GM23338 (cell line): ENCODE results near the gene PGAM1. TPM values are rescaled to one million over a fixed set of nuclear protein-coding genes. Genes with fewer than 3 reads are reported as not detected.

ENCODE experiments used
- ATAC-seq: fragments of 200-7000 bp; cut with Tn5 transposase; 3 replicates; pipeline ENCODE4 v1.9.1; 2020
- DNase-seq: peaks from one replicate; pipeline ENCODE4 v3.0.0-alpha.2; 2015; ENCODE audit warnings: low spot score
- H2AFZ ChIP-seq: fragments of 200-600 bp; sonication (generic); 2 replicates; pipeline ENCODE4 v1.8.0; 2016; ENCODE audit warnings: antibody characterized with exemption, mild to moderate bottlenecking, moderate library complexity
- H3F3A ChIP-seq: fragments of 200-600 bp; sonication (generic); replicated peaks from 2 replicates; pipeline ENCODE4 v1.8.0; 2017; ENCODE audit warnings: antibody characterized with exemption, mixed run types, low read depth
- H3K27ac ChIP-seq: fragments of 200-600 bp; sonication (generic); 2 replicates; pipeline ENCODE4 v1.6.1; 2016; ENCODE audit warnings: low read depth
- H3K27me3 ChIP-seq: fragments of 200-600 bp; sonication (generic); 2 replicates; pipeline ENCODE4 v1.8.0; 2016; ENCODE audit warnings: mild to moderate bottlenecking, mixed run types, moderate library complexity; ENCODE audit not compliant: insufficient read depth
- H3K36me3 ChIP-seq: fragments of 200-600 bp; sonication (generic); 2 replicates; pipeline ENCODE4 v1.8.0; 2016; ENCODE audit warnings: mild to moderate bottlenecking; ENCODE audit not compliant: insufficient read depth
- H3K4me1 ChIP-seq: fragments of 200-600 bp; sonication (generic); 2 replicates; pipeline ENCODE4 v1.8.0; 2016; ENCODE audit warnings: mild to moderate bottlenecking, moderate library complexity; ENCODE audit not compliant: insufficient read depth
- H3K4me2 ChIP-seq: fragments of 200-600 bp; sonication (generic); 2 replicates; pipeline ENCODE4 v1.7.1; 2017; ENCODE audit warnings: mixed run types
- H3K4me3 ChIP-seq: fragments of 200-600 bp; sonication (generic); 2 replicates; pipeline ENCODE4 v1.6.1; 2016; ENCODE audit warnings: mixed run types
- H3K79me2 ChIP-seq: fragments of 200-600 bp; sonication (generic); replicated peaks from 2 replicates; pipeline ENCODE4 v1.8.0; 2017; ENCODE audit warnings: mild to moderate bottlenecking; ENCODE audit not compliant: insufficient read depth
- H3K9me2 ChIP-seq: fragments of 200-600 bp; sonication (generic); 2 replicates; pipeline ENCODE4 v1.8.0; 2017; ENCODE audit not compliant: insufficient read depth
- H4K20me1 ChIP-seq: fragments of 200-600 bp; sonication (generic); replicated peaks from 2 replicates; pipeline ENCODE4 v1.8.0; 2017; ENCODE audit warnings: mild to moderate bottlenecking; ENCODE audit not compliant: insufficient read depth
- H3K27ac Mint-ChIP-seq: 2 replicates; pipeline ENCODE4 v1.8.0; 2020; ENCODE audit warnings: inconsistent platforms, mild to moderate bottlenecking, moderate library complexity, mixed read lengths
- H3K27me3 Mint-ChIP-seq: 3 replicates; pipeline ENCODE4 v1.8.0; 2022; ENCODE audit warnings: low read depth, mild to moderate bottlenecking, moderate library complexity, mixed read lengths, inconsistent platforms; ENCODE audit not compliant: insufficient read depth, poor library complexity
- H3K36me3 Mint-ChIP-seq: 3 replicates; pipeline ENCODE4 v1.8.0; 2021; ENCODE audit warnings: low read depth, mild to moderate bottlenecking, inconsistent platforms, moderate library complexity, mixed read lengths
- H3K4me1 Mint-ChIP-seq: 3 replicates; pipeline ENCODE4 v1.8.0; 2020; ENCODE audit warnings: mild to moderate bottlenecking, inconsistent platforms, mixed read lengths
- H3K4me3 Mint-ChIP-seq: 3 replicates; pipeline ENCODE4 v1.8.0; 2021; ENCODE audit warnings: moderate library complexity, mild to moderate bottlenecking, inconsistent platforms, mixed read lengths
- H3K9me3 Mint-ChIP-seq: 3 replicates; pipeline ENCODE4 v1.8.0; 2020; ENCODE audit warnings: moderate library complexity, mild to moderate bottlenecking, inconsistent platforms, mixed read lengths
- CREB1 ChIP-seq: fragments of 250-450 bp; sonication (Bioruptor Pico); IDR thresholded peaks from 2 replicates; pipeline ENCODE4 v1.5.0; 2020; ENCODE audit warnings: low read depth, mild to moderate bottlenecking, moderate library complexity
- CTCF ChIP-seq, 2 experiments: fragments of 200-600 bp in 1 of 2; sonication (generic) in 1 of 2; conservative IDR thresholded peaks; 2 replicates each; pipeline versions ENCODE4 v1.5.1 to v1.6.1; 2016 to 2017; ENCODE audit warnings: antibody characterized with exemption in 2 of 2, low read depth in 2 of 2, mild to moderate bottlenecking in 2 of 2, moderate library complexity in 1 of 2
- ETS1 ChIP-seq: IDR thresholded peaks from 2 replicates; pipeline ENCODE4 v1.6.1; 2016; ENCODE audit warnings: antibody characterized with exemption
- EZH2 ChIP-seq: fragments of 200-600 bp; sonication (generic); IDR thresholded peaks from one replicate; pipeline ENCODE4 v1.8.0; 2017; ENCODE audit warnings: antibody characterized with exemption, mild to moderate bottlenecking, low read depth; ENCODE audit not compliant: unreplicated experiment
- EZH2phosphoT487 ChIP-seq: fragments of 200-600 bp; sonication (generic); IDR thresholded peaks from one replicate; pipeline ENCODE4 v1.8.1; 2018; ENCODE audit warnings: antibody characterized with exemption; ENCODE audit not compliant: unreplicated experiment
- JUNB ChIP-seq: IDR thresholded peaks from one replicate; pipeline ENCODE4 v1.6.1; 2016; ENCODE audit warnings: antibody characterized with exemption; ENCODE audit not compliant: unreplicated experiment
- NANOG ChIP-seq: IDR thresholded peaks from 2 replicates; pipeline ENCODE4 v1.6.1; 2016; ENCODE audit warnings: antibody characterized with exemption, borderline replicate concordance
- POLR2AphosphoS5 ChIP-seq: IDR thresholded peaks from 2 replicates; pipeline ENCODE4 v1.6.1; 2016; ENCODE audit warnings: antibody characterized with exemption, low read depth
- REST ChIP-seq: IDR thresholded peaks from one replicate; pipeline ENCODE4 v1.6.1; 2018; ENCODE audit warnings: antibody characterized with exemption; ENCODE audit not compliant: unreplicated experiment
- STAT1 ChIP-seq: IDR thresholded peaks from one replicate; pipeline ENCODE4 v1.6.1; 2016; ENCODE audit warnings: antibody characterized with exemption; ENCODE audit not compliant: unreplicated experiment
- ZNF114 ChIP-seq: fragments of 250-450 bp; sonication (Bioruptor Pico); IDR thresholded peaks from 2 replicates; pipeline ENCODE4 v1.5.0; 2020; ENCODE audit warnings: mild to moderate bottlenecking, moderate library complexity
- ZNF331 ChIP-seq: fragments of 250-450 bp; sonication (Bioruptor Pico); IDR thresholded peaks from 2 replicates; pipeline ENCODE4 v1.5.0; 2020; ENCODE audit warnings: low read depth, mild to moderate bottlenecking, moderate library complexity
- ZNF462 ChIP-seq: fragments of 250-450 bp; sonication (Bioruptor Pico); IDR thresholded peaks from 2 replicates; pipeline ENCODE4 v1.5.0; 2020; ENCODE audit warnings: mild to moderate bottlenecking, moderate library complexity
- polyA plus RNA-seq: library from polyadenylated mRNA; unstranded; fragments of >200 nt; fragmentation: Nextera tagmentation; extraction: Ambion mirVana; gene quantifications from 2 replicates; pipeline ENCODE4 v1.2.1, GENCODE V29; 2016
- total RNA-seq: library from RNA; depleted of rRNA; stranded (reverse); fragments of >200 nt; shearing (Covaris generic); gene quantifications from 2 replicates; pipeline ENCODE4 v1.2.3, GENCODE V29; 2014

PGAM1 gene
- total and polyA plus RNA-seq, 2 experiments from 2014 or later, result 497 to 930 TPM

GRCh38 chr10:97445357-97445721 lies 19.3 kb downstream of the PGAM1 start:
- peak overlapping the region; percentile 93 for H3K4me3 Mint-ChIP-seq
- H3K36me3 Mint-ChIP-seq, result peaks cover 27% of the 10 kb centered on the region
- H3F3A ChIP-seq, result 0 out of 2 replicates have a peak, but pooled peaks cover 3% of the 10 kb centered on the region
- H2AFZ ChIP-seq, result peak overlapping the region; percentile 33; the same call in 1 of the 2 replicates
- DNase-seq, result no peak
- H3K9me3 Mint-ChIP-seq, result no peaks in the 10 kb centered on the region
- peaks cover 11% of the 10 kb centered on the region for H3K4me1 ChIP-seq
- ATAC-seq, result peak; percentile 4
- no peaks in the 10 kb centered on the region for H3K9me2 ChIP-seq
- no peaks in the 10 kb centered on the region for H3K27me3 ChIP-seq
- peak overlapping the region; percentile 88 for H3K4me3 ChIP-seq
- peak overlapping the region; percentile 53 for H3K27ac ChIP-seq
- H3K4me2 ChIP-seq, result peak overlapping the region; percentile 85
- peaks cover 21% of the 10 kb centered on the region for H4K20me1 ChIP-seq
- peaks cover 3% of the 10 kb centered on the region for H3K27me3 Mint-ChIP-seq
- H3K36me3 ChIP-seq, result peaks cover 8% of the 10 kb centered on the region; the same call in 1 of the 2 replicates
- TF ChIP-seq ZNF331, result no peak
- no peak for TF ChIP-seq ZNF462
- no peak for TF ChIP-seq ZNF114 (CRISPR knock-in tag)
- TF ChIP-seq EZH2, result no peak
- no peak for TF ChIP-seq CREB1 (CRISPR knock-in tag)
- no peak for TF ChIP-seq POLR2AphosphoS5
- TF ChIP-seq EZH2phosphoT487, result no peak
- TF ChIP-seq ETS1, result no peak
- TF ChIP-seq STAT1, result no peak
- no peak for TF ChIP-seq JUNB
- no peak for TF ChIP-seq NANOG
- TF ChIP-seq CTCF (conservative IDR thresholded peaks at IDR 0.05; ENCODE audit: low read depth in 2 of 2), result no peak
- no peak for TF ChIP-seq REST
- peaks cover 12% of the 10 kb centered on the region for H3K4me1 Mint-ChIP-seq
- peak overlapping the region; percentile 91 for H3K27ac Mint-ChIP-seq
- peaks cover 57% of the 10 kb centered on the region for H3K79me2 ChIP-seq
